HG02884 (cell line): ENCODE data around the gene MARVELD2.

Source experiments
- ATAC-seq: cut with Tn5 transposase; IDR thresholded peaks from one replicate; pipeline ENCODE4 v1.9.1; 2021; ENCODE audit warnings: mild to moderate bottlenecking, moderate library complexity; ENCODE audit not compliant: unreplicated experiment

Gene MARVELD2

DNA sequence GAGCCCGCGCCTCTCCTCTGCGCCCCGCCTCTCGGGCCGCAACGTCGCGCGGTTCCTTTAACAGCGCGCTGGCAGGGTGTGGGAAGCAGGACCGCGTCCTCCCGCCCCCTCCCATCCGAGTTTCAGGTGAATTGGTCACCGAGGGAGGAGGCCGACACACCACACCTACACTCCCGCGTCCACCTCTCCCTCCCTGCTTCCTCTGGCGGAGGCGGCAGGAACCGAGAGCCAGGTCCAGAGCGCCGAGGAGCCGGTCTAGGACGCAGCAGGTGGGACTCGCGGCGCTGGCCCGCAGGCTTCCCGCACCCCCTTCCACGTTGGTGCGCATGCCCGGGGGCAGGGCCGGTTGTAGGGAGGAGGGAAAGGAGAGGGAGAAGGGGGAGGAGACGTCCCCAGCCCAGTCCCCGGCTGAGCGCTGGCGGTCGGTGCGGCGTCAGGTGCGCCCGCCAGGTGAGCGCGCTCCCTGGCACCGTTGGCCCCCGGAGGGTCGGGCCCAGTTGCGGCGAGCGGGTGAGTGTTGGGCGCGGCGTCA, 77.5 kb downstream of the MARVELD2 start, which contains the start of gene OCLN:
Gene OCLN, plus strand, starts transcription at position 400 of the 532 bp plus-strand sequence. CDS start 11,455 bp downstream, outside the sequence.
- no peak for ATAC-seq

DNA sequence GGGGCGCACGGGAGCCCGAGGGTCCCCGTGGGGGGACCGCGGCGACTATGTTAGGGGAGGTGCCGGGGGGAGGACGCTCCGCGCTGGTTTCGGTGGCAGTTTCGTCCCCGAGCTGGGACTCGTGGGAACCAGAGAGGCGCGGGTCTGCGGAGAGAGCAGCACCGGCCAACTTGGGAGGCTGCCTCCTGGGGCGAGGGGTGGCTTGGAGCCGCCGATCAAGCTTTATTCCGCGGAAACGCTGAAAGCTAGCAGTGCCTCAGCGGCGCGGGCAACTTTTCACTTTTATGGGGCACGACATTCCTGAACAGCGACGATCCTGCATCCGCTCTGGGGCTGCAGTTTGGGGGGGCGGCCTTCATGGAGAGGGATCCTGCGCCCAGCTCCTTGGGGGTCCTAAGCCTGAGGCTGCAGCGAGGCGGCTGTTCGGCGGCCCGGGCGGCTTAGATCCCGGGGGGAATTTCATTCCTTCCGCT, 78.0 kb downstream of the MARVELD2 start:
- no peak for ATAC-seq

DNA sequence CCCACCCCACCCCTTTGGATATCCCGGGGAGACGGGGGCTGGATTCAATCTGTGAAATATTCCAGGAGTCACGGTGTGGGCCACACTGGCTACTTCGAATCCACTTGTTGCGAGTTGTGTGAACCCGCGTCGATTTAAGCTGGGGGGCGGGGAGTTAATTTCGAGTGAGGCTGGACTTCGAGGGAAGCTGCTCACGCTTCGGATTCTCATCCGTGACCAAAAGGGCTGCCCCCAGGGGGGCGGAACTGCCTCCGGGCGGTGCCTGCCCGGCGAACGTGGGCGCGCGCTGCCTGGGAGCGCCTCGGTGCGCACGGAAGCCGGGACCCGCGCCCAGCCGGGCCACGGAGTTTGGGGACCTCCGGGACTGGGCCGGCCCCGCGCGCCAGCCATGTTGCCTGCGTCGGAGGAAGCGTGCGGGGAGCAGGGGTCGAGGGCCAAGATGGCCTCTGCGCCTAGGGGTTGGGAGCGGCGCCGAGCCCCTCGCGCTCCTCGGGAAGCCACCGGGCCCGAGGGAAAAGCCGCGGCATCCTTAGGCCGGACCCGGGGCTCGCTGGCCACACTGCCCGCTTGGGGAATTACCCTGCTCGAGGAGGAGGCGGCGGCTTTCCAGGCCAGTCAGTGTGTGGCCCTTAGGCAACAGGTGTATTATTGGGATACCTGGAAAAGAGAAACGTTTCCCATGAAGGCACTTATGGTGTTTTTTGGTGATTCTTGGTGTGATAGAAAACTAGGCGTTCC, 78.6 kb downstream of the MARVELD2 start:
- no peak for ATAC-seq
